ENCODE measurements around the gene PRKCA.
"Not testable (repeated sequence)": the region's sequence is repeated elsewhere in the genome, so short reads cannot be mapped to it uniquely, and the experiment has no call there.

PRKCA gene

GRCh38 chr17:66354981-66355380, 52.6 kb downstream of the PRKCA start:
- no peak for DNase-seq

GRCh38 chr17:66355510-66355909, 53.1 kb downstream of the PRKCA start:
- no peak for DNase-seq

DNA sequence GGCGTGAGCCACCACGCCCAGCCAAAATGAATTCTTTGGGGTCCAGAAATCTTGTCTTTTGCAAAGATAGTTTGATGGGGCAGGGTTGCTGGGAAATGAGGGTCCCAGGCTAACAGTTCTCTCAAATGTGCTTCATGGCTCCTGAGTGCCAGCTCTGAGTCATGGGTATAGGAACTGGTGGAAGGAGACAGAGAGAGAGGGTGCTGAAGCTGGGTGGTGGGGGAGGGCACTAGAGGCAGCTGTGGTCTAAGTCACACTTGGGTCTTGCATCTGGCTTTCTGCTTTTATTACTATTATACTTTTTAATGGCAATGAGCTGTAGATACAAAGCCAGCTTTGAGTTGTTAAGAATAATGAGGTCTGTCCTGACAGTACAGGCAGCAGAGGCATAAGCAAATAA, 54.6 kb downstream of the PRKCA start:
- no peak for DNase-seq

DNA sequence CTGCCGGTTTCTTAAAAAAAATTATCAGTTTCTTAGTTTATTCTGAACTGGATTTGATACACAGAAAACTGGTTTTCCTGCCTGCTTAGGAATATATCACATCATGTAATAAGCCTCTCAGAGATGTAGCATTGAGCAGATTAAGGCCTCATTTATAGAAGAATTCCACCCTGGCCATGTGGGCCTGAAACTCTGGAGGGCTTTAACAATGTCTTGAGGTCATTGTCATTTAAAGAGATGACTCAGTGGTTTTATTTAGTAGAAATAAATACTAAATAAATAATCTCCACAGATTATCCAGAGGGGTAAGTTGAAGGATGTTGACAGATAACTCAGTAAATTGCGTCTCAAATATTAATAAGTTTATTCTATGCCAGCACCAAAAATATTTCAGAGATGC, 56.9 kb downstream of the PRKCA start:
- DNase-seq: no peak

DNA sequence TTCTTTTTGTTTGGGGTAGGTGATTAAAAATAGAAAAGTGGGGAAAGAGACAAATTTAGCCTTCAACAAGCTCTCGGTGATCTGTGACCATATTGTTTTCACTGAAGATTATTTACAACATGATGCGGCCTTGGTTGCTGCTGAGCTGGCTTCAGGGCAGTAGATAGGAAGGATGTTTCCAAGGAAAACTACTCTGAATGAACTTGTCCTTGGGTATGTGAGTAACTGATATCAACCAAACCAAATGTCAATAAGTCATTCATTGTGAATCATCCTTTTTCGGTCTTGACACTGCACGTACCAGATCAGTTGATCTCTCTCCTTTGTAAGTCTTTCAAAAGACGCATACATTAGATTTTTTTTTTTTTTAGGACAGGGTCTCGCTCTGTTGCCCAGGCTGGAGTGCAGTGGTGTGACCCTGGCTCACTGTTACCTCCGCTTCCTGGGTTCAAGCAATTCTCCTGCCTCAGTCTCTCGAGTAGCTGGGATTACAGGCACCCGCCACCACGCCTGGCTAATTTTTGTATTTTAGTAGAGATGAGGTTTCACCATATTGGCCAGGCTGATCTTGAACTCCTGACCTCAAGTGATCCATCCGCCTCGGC, 58.6 kb downstream of the PRKCA start:
- DNase-seq: not testable (repeated sequence)

DNA sequence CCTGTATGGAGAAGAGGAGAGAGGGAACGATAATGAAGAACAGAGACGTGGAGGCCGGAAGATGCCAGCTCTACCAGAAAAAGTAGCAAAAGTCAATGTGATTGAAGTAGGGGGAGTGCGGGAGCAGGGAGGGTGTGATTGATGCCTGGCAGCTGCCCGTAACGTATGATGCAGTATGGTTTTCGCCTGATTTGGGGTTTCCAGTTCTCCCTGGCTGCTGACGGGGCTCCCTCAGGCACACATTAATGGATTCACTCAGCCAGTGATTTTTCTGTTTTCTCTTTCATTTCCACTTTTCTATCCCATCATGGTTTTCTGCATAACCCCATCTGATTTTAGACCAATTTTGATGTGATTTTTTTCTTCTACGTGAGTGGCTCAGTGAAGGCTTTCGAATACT, 62.1 kb downstream of the PRKCA start:
- peak; percentile 49 for DNase-seq

DNA sequence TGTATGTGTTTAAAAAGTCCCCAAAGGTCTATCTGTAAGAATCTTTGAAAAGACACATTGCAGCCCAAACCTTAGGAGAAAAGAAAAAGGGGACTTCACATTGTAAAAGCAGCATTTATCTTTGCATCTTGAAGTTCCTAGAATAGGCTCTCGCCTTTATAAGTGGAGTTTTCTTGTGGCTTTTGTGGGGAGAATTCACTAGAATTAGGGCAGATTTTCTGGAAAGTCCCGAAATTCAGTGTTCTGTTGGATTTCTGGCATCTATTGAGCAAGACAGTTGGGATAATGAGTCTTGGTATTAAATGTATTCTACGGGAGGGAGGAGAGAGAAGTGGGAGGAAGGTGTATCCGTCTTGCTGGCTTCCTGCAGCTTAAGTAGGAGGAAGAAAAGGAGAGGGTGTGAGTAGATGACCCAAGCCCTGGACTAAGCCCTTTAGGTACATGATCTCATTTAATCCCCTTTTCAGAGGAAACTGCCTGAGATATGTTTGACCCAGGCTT, 62.6 kb downstream of the PRKCA start:
- DNase-seq: no peak

GRCh38 chr17:66365903-66366302, 63.5 kb downstream of the PRKCA start:
- DNase-seq: no peak

DNA sequence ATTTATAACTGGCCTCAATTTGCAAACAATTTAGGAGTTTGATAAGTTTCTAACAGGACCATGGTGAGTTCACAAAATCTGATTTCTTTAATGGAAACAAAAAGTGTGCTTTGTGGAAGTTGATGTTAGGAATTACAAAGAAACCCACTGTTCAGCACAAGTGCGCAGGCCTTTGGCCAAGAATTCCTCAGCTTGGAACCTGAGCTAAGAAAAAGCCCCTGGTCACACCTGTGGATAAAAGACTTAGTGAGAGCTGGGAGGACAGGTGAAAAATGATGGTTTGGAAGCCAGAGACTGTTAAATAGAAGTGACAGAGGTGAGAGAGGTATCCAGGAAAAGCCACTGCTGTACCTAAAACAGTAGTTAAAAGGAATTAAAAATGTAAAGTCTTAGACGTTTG, 64.7 kb downstream of the PRKCA start:
- DNase-seq: no peak

DNA sequence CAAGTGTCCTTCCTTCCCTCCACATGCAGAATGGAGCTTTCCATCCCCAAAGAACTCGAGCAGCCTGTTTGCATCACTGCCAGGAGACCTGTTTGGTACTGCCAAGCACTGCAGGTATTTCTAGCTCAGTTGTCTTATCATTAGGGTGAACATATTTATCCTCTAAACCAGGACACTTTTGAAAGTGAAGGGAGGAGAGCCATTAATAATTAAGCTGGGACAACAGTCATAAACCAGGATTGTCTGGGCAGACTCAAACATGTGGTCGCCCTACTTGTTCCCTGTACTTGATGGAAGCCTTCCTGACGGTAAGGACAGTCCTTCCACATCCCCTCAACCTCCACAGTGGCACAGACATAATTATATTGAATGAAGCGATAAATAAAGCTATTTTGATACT, 67.4 kb downstream of the PRKCA start:
- DNase-seq: no peak

- no peak for DNase-seq
These were observed 69.1 kb downstream of the PRKCA start for GRCh38 chr17:66371561-66371960.

GRCh38 chr17:66372182-66372581, 69.8 kb downstream of the PRKCA start:
- no peak for DNase-seq

DNA sequence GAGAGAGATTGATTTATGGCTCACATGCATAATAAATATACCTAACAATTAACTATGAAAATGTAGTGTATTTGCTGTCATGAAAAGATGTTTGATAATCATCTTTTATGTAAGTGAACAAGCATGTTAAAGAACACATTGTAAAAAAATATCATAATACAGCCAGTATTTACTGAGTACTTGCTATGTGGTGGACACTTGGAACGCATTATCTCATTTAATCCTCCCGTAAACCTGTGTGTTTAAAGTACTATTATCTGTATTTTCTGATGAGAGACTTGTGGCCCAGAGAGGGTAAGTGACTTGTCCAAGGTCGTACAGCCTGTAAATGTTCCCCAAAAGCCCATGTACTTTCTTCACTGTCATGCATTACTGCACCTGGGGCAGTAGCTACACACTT, 70.7 kb downstream of the PRKCA start:
- DNase-seq: no peak

DNA sequence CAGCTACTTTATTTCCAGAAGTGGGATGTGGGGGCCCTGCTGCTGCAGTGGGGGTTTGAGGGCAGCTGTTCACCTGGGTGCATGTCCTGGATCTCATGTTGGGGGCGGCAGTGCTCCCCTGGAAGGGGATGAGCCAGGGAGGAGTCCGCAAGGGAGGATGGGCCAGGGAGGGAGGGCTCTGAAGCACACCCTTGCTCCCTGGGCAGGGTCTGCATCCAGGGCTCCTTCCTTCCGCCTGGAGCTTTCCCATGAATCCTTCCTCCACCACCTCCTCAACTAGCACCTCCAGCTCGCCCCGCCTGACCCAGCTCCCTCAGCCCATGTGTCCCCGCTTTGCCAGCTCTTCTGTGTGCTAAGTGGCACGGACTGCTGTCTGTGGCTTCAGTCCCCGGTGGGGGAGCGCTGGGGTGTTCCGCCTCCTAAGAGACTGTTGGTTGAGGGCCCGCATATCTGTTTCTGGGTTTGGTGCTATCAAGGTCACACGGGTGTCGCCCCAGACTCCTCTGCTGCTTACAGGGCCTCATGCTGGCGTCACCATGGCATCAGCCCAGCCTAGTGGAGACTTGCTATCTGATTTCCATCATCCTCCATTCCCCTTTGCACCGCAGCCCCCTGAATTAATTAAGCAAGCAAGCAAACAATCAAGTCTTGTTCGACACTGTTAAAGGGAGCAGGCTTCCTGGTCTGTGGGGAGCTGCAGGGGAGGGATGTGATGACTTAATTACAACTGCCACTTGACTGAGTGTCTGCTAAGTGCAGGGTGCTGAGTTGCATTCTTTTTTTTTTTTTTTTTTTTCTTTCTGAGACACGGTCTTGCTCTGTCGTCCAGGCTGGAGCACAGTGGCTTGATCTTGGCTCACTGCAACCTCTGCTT, 71.8 kb downstream of the PRKCA start:
- DNase-seq: peak; percentile 59

GRCh38 chr17:66375121-66375520, 72.7 kb downstream of the PRKCA start:
- no peak for DNase-seq

- DNase-seq: no peak
These were observed 75.9 kb downstream of the PRKCA start for GRCh38 chr17:66378296-66378695.

- DNase-seq: no peak
These were observed 77.1 kb downstream of the PRKCA start for GRCh38 chr17:66379544-66379943.

DNA sequence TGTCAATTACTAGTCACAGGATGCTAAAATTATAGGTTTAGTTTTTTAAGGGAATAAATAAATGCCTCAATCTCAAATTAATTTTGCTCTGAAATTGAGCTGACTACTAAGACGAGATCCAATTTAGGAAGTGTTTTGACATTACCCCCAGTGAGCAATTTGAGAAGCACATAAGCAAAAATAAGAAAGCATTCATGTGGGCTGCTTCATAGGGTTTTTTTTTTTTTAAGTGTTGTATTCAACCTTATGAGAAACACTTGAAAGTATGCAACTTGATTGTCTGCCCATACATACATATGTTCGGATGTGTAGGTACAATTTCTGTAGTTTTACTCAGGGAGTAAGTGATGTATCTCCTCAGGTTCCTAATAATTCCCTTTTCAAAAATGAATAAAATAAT, 77.6 kb downstream of the PRKCA start:
- DNase-seq: no peak

GRCh38 chr17:66381701-66382362, 79.4 kb downstream of the PRKCA start:
- no peak for DNase-seq

GRCh38 chr17:66383333-66383732, 80.9 kb downstream of the PRKCA start:
- no peak for DNase-seq

DNA sequence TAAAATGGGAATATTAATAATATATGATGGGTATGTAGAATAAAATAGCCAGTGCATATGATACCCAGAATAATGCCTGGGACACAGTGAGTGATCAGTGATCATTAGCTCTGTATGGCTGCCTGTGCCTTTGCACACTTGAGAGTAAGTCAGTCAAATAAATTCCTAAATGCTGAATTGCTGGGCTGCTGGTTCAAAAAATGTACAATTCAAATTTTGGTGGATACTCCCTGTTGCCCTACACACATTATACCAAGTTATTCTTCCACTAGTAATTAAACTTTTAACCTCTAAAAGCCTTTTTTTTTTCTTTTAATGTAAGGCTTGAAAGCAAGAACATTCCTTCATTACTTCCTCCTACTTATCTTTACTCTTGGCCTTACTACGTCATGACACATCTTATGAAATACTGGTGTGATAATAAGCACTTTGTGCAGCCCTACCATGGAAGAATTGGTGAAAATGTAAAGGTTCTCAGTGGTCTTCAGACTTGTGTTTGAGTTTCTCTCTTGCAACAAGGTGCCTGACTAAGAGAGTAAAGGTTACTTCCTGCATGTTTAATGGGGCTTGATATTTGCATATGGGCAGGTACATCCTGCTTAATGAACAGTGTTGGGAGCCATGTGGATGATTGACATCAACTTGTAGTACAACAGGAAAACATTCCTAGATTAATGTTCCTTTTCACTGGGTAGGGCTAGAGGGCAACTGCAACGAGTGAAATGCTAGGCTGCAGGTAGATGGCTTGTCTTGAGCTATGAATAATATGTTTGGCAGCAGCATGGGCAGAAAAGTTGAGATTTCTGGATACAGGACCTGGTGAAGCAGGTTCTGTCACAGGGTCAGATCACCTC, 84.3 kb downstream of the PRKCA start:
- no peak for DNase-seq

DNA sequence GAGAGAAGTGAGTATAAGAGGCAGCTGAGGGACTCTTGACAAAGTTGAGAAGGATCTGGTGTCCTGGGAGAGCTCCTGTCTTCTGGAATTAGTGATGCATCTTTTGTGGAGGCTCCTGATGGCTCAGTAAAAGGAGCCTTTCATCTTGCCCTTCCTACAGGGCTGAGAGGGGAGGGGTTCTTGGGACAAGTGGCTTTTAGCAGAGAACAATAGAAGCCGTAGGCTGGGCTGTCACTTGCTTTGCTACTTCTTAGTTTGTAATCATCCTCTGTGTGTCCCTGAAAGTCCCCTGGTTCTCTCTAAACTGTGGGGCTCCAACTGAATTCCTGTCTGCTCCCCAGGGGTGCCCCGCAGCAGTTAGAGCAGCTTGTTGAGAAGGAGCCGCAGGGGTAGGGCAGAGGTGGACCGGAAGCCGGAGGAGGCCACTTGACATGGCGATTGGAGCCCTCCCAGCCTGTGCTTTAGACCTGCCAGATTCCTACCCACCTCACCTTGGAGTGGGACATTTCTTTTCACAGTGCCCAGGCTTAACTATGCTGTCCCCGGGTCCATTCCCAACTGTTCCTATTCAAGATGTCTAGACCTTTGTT, 85.1 kb downstream of the PRKCA start:
- DNase-seq: no peak

Data from stimulated activated CD4-positive, alpha-beta T cell treated with anti-CD3 and anti-CD28 coated beads, Interleukin-15, amount 100 ng/mL, for 24 hours (primary cell).